Esophagus mucosa (tissue), 1 donor: Measurements from ENCODE around the gene CTU2. TPM values are rescaled to one million over a fixed set of nuclear protein-coding genes. Genes with fewer than 3 reads are reported as not detected.
A peak's percentile ranks its signal among the peaks of the same experiment; 100 is the strongest.

ENCODE experiments used
- ATAC-seq: fragments of 200-7000 bp; cut with Tn5 transposase; one replicate; pipeline ENCODE4 v1.9.1; 2020
- total RNA-seq: library from RNA; stranded (reverse); gene quantifications from one replicate; pipeline ENCODE4 v1.2.4, GENCODE V29; 2023
- donor health status: DM: yes; HTN: yes; CAD: no.

Gene CTU2
- total RNA-seq, 1 donor from 2014 or later = 14.3 TPM

- ATAC-seq = peak; percentile 4
Measured at GRCh38 chr16:88714420-88715302, 8.4 kb downstream of the CTU2 start.

GRCh38 chr16:88715312-88716190 is 9.2 kb downstream of the CTU2 start:
- no peak for ATAC-seq

- ATAC-seq = no peak
Measured at GRCh38 chr16:88716201-88716600, 9.9 kb downstream of the CTU2 start.

- no peak for ATAC-seq
Measured at GRCh38 chr16:88716601-88717001, 10.3 kb downstream of the CTU2 start.

GRCh38 chr16:88718178-88718577 is 11.9 kb downstream of the CTU2 start:
- ATAC-seq = no peak

DNA sequence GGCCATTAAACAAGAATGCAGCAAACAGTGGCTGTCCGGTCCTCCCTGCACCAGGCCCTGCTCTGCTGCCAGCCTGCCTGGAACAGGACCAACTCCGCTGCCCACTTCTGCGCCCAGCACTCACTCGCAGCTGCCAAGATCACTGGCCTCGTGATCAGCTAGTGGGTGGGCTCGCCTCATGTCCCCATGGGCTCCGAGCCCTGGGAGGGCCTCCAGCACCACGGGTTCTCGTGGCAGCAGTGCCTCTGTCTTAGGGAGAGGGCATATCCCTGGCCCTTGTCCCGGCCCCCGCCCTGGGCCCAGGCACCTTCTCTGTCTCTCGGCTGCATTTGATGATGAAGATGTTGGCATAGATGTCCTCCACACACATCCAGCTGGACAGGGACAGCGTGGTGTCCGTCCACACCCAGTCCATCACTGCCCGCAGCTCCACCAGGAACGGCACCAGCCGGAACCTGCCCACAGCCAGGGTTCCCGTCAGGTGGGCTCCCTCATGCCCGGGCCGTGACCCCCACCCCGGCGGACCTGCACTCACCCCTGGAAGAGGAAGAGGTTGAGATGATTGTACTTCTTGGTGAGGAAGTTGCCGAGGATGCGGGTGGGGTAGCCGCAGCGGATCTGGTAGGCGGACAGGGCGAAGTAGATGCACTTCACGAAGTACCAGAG is 13.1 kb downstream of the CTU2 start:
- no peak for ATAC-seq

GRCh38 chr16:88719933-88720296 is 13.6 kb downstream of the CTU2 start:
- ATAC-seq = no peak

- ATAC-seq = no peak
Measured at GRCh38 chr16:88720396-88720970, 14.2 kb downstream of the CTU2 start.

GRCh38 chr16:88721236-88721635 is 14.9 kb downstream of the CTU2 start:
- ATAC-seq = no peak

DNA sequence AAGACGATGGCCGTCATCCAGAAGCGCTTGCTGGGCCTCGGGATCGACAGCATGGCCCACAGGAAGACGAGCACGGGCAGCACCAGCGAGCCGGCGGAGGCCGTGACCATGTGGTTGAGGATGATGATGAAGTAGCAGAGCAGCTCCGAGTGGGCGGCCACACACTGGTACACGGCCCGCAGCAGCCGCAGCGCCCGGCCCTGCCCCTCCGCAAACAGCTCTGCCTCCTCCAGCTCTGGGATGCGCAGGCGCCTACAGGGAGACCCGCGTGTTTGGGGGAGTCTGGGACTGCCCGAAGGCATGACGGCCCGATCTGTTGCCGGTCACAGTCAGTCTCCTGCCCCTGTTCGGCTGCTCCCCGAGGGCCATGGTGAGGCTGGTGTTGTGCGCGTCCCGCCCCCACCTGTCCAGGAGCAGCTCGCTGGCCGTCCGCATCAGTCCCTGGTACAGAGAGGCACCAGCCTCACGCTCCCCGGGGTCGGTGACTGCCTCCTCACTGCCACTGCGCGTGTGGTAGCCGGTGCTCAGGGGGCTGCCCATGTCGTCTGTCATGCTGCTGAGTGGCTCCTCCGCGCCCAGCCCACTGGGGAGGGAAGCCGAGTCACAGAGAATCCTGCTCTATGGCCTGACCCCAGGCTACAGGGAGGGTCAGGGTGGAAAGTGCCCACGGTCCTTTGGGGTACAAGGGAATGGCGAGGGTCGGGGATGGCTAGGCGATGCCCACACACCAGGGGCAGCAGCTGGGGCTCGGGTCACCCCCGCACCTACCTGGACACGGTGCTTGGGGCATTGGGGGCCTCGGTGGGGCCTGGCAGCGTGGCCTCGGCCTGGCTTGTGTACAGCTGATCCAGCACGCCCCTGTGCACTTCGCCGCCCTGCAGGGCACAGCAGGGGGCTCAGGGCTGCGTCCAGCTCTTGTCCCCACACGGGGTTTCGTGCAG is 15.8 kb downstream of the CTU2 start:
- no peak for ATAC-seq

DNA sequence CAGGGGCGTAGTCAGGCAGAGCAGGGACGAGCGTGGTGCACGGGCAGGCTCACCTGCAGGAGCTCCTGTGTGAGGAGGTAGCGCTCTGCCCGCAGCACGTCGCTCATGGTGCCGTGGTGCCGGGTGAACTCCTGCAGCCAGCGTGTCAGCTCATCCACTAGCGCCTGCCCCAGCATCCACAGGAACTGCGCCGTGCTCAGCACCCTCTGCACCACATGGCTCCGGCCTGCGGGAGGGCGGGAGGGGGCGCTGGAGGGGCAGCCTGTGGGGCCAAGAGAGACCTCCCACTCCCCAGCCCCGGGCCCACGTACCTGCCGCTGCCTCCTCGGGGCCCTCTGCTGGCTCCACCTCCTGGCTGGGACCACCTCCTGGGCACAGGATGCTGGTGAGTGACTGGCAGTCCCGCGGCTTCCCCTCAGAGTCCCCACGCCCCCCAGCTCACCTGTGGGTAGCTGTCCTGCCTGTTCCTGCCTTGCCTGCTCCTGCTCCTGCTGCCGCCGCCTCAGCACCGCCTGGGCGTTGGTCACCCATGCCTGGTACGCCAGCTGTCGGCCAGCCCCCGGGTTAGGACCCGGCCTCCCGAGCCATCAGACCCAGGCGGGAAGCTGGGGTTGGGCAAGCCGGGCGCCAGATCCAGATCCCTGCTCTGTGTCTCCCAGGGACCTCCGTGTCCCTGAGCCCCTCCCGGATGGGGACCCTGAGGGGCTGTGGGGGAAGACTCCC is 16.6 kb downstream of the CTU2 start:
- ATAC-seq = no peak

- ATAC-seq = no peak
Measured at GRCh38 chr16:88723507-88723887, 17.2 kb downstream of the CTU2 start.

DNA sequence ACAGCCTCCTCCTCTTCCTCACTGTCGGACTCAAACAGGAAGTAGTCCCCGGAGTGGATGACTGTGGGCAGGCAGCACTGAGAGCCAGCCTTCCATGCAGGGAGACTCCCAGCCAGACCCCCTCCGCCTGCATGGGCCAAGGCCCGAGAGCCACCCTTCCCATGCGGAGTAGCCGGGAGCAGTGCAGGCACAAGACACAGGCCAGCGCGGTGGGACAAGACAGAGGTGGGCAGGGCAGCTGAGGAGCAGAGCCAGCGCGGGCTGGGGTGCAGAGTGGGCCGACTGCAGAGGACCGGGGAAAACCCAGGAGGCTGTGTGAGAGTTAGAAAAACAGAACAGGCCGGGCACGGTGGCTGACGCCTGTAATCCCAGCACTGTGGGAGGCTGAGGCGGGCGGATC is 17.6 kb downstream of the CTU2 start:
- ATAC-seq = no peak

DNA sequence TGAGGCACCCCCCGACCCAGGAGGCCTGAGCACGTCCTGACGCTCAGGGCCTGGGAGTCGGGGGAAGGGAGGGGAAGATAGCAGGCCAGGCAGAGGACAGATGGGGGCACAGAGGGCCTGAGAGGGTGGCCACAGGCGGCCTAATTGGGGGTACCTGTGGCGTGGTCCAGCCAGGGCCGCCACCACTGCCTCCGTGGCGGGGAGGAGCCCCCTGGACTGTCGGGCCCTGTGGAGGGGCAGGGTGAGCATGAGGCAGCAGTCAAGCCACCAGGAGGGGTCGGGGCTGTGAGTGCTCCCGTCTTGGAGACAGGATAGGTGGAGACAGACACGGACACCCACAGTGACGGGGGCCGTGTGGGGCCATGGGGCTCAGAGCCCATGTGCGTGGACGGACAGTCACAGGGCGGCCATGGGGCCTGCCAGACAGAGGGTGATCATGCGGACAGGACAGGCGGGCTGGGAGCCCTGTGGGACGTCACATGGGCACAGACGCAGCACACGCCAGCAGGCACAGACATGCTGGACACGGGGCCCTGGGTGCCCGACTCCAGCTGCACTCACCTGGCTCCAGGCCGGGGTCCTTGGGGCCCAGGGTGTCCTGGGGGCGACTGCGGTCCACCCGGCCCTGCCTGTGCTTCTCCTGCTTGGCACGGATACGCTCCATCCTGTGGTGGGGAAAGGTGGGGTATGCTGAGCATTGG is 18.7 kb downstream of the CTU2 start:
- peak; percentile 9 for ATAC-seq

DNA sequence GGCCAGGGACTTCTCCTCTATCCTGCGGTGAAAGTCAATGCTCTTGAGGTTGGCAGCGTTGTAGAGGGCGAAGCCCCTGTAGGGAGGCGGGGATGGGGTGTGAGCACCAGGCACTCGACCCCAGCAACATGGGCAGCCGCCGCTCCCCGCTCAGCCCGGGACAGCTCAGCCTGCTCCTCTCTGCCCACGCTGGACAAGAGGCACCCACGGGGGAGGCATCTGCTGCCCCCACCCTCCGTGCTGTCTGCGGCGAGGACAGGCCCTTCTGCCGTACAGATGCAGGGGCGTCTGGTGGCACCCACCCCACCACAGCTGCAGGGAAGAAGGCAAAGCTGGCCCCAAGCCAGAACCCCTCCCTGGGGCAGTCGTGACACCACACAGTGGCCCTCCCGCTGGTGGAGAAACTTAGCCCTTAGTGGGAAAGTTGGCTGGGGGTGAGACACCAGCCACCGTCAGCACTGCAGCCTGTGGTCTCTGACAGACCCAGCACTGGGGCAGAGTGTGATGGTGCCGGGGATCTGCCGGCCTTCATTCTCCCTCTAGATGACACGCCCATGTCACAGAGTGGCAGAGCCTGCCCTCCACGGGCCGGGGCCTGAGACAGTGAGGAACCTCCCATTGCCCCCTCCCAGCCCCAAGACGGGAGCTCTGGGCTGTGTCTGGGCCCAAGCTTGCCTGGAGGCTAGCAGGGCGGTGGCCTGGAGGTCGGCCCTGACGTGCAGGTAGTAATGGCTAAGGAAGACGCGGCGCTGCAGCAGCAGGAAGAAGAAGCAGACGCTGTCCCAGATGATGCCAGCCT is 19.5 kb downstream of the CTU2 start:
- no peak for ATAC-seq

DNA sequence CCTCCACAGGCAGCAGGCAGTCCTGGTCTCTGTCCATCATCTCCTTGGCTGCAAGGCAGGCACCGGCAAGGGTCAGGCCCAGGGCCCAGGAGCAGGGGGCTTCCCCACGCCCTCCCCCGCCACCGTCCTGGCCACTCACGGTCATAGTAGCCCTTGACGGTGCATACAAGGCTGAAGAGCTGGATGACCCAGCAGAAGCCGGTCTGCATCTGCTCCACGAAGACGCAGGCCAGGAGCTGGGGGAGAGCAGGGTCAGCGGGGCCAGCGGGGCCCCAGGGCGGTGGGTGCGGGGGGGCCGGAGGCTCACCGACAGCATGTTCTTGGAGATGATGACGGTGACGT is 20.1 kb downstream of the CTU2 start:
- ATAC-seq = no peak

DNA sequence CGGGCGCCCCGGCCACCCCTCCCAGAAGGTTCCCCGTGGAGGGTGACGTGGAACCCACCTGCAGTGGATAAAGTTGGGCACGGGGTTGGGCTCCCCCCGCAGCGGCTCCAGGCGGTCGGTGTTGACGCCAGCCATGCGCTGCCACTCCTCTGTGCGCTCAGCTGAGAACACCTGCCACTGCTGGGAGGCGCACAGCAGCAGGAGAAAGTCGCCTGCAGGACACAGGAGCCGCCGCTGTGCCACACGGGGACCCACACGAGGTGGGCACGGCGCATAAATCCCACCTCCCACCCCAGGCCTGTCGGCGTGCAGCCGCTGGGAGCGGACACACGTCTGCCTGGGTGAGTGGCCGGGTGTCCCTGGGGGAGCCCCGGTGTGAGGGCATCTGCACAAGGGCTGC is 20.7 kb downstream of the CTU2 start:
- peak; percentile 3 for ATAC-seq

- ATAC-seq = no peak
Measured at GRCh38 chr16:88727871-88728270, 21.6 kb downstream of the CTU2 start.
